Measurements from ENCODE around the gene SNX10. TPM values are rescaled to one million over a fixed set of nuclear protein-coding genes. Genes with fewer than 3 reads are reported as not detected.
A peak's percentile ranks its signal among the peaks of the same experiment; 100 is the strongest.

The SNX10 gene
- polyA plus RNA-seq, 3 donors = 14.5 to 18.5 (median 15.4) TPM

DNA sequence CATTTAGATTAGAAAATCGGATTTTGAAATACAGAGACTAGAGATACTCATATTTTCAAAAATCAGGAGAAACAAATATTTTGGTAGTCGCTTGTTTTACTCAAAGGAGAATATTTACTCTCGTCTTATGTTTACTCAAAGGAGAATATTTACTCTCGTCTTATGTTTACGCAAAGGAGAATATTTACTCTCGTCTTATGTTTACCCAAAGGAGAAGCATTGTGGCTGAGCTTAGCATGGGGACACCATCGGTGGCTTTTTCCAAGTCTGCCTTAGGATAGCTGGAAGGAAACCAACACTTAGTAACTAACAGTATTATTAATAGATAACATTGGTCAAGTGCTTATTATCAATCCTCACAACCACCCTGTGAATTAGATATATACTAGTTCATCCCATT lies 71.8 kb downstream of the SNX10 start:
- DNase-seq = no peak

GRCh38 chr7:26365077-26365900 lies 73.6 kb downstream of the SNX10 start:
- DNase-seq = peak; percentile 86

- no peak for DNase-seq
Measured at GRCh38 chr7:26365901-26366275, 74.2 kb downstream of the SNX10 start.

DNA sequence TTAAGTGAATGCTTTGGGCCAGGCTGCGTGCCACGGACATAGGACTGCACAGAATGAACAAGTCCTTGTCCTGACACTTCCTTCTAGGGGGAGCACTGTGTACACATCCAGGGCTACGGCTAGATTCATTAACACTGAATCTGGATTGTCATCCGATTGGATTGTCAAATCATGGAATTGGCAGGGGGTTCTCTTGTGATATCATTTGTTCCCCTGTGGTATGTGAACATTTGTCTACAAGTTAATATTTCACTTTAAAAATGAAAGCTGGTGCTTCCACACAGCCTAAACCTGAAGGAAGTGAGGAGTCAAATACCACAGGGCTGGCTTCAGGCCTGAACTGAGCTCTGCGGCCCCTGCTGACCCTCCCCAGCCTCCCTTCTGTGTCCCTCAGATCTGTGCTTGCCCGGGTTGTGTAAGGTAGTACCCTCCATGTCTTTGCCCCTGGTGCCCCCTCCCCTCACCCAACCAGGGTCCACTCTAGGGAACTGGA lies 75.6 kb downstream of the SNX10 start:
- no peak for DNase-seq

DNA sequence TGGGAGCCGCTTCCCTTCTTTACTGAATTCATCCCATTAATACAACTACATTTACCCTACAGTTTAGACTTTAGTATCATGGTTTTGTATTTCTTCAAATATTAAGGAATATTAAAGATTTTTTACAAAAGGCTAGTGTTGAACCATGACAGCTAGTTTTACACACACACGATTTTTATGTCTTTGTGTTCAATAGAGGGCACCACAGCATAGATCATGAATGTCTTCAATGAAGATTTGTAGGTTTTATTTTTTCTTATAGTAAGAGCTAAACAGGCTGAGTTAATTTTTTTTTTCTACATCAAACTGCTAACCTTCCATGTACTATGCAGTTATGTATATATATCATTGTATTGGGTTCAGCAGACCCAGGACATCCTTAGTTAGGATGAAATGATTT lies 76.9 kb downstream of the SNX10 start:
- no peak for DNase-seq

GRCh38 chr7:26369593-26369992 lies 77.9 kb downstream of the SNX10 start:
- no peak for DNase-seq

- no peak for DNase-seq
Measured at GRCh38 chr7:26370011-26370410, 78.3 kb downstream of the SNX10 start.

GRCh38 chr7:26372249-26372648 lies 80.6 kb downstream of the SNX10 start:
- DNase-seq = no peak

- no peak for DNase-seq
Measured at GRCh38 chr7:26372704-26373103, 81.0 kb downstream of the SNX10 start.

DNA sequence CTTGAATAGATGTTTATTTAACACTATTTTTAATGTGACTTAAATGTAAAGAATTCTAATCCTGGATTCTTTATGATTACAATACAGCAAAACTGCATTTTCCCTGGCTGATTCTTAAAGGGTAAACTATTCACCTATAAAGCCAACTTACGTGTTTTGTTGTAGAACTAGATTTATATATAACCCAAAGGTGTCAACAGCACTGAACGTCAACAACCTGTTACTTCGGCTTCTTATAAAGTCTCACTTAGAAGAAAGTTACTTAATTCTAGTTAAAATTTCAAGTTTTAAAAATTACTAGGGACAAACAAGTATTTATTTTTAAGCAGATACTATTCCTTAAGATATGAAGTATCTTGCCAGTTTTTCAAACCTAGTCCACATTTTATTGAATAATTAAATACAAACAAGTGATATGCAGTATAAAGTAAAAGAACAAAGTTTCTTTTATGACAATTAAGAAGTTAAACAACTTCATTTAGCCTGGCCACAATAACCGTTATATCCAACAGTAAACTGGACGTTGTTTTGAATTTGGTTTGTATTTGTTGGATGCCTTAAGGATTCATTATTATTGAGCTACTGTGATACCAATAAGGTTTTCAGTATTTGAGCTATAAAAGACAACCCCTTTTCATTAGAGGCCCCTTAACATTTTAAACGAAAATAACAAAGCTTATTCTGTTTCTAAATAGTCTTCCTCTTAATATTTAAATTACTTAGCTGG lies 83.1 kb downstream of the SNX10 start:
- no peak for DNase-seq

DNA sequence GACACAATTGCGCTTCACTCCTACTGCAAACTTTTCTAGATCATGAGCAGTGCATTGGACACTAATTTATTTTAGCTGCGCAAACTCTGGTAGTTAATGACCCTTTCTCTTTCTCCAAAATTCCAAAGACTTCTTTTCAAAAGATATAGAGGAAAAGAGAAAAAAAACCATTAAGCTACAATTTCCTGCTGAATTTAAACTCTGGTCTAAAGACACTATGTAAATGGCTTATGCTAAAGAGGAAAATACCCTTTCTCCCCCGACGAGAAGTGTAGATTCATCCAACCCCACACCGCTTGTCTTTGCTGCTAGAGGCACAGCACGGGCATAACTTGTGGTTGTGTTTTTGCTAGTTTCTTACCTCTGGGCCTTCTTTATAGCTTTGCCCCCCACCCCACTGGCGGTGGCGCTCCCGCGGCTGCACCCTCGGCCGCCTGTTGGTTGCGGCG lies 84.1 kb downstream of the SNX10 start:
- DNase-seq = no peak

DNA sequence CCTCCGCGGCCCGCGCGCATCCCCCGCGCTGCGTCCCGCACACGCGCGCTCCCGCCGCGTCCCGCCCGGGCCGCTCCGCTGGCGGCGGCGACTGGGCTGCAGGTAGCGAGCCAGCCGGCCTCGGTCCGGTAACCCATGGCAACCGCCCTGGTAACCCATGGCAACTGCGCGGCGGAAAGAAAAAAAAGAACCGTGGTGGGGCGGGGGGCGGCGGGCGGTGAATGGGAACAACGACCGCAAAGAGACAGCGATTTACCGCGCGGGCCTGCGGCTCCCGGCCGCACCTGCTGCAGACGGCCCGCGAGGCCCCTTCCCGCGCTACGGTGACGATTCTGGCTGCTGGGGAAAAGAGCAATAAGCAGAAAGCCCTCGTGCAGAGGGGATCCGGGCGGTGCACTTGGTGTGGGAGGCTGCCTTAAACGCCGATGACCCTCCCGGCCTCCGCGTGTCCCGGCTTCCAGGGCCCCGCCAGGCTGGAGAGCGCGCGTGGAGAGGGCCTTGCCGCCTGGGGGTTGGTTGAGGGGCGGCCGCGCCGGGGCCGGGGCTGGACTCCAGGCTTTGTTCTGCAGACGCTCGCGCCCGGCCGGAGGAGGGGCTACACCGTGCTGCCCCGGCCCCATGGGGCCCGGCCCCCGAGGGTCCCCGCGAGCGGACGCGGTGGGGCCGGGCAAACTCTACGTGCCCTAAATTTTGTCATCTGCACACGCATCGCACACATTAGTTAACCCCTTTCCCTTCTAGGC lies 84.7 kb downstream of the SNX10 start:
- peak; percentile 84 for DNase-seq

- no peak for DNase-seq
Measured at GRCh38 chr7:26378016-26378415, 86.4 kb downstream of the SNX10 start.

DNA sequence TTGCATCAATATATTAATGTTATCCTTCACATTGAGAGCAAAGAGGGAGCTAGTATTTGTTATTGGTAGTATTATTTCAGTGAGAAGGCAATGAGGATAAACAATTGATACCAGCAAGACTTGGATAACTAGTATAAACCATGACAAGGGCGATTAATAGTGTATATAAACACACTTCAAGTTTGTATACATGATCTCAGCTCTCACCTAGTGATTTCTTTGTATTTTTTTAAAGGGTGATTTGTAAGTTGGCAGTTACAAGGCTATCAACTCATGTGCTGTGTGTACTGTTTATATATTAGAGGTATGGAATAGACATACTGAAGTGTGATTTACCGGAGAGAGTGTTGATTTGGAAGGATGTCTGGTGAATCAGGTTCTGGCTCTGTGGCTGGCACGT lies 88.0 kb downstream of the SNX10 start:
- DNase-seq = no peak

DNA sequence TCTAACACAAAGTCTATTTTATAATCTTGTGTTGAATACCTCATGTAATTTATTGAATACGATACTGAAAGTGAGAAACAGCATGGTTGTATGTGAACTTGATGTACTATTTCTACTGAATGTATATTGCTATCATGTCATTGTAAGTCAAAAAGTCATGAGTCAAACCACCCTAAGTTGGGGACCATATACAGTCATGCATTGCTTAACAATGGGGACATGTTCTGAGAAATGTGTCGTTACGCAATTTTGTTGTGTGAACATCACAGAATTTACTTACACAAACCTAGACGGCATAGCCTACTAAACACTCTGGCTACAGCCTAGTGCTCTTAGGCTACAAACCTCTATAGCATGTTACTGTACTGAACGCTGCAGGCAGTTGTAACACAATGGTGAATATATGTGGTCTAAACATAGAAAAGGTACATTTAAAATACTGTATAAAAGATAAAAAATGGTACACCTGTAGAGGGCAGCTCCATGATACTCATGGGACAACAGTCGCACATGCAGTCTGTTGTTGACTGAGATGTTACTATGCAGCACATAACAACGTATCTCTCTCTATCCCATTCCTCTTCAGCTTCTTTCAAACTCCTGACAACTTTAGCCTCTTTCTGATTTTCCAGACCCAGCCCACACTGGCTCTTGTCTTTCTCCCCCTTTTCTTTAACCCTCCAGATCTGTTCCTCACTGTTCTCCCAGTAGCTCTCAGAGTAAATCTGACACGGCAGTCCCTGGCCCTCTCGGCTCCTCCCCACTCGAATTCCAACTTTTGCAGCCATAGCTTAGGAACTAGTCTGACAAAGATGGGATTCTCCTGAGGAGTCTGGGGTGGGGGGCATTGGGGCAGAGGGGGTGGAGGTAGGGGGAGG lies 90.1 kb downstream of the SNX10 start:
- no peak for DNase-seq

DNA sequence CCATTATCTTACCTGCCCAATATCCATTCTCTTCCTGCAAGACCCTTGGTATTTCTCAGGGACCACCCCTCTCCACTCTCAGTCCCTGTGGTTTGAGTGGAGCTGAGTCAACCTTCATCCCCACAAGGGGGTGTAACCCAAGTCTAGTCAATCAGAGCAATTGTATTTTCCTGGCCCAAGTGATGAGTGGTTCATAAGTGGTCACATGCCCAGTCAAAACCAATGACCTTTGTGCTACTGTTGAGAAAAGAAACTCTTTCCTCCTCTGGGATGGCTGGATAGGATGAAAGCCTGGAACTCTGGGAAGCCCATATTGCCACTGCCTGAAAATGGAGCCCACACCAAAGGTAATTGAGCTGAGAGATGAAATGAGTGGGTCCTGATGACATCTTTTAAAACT lies 93.6 kb downstream of the SNX10 start:
- no peak for DNase-seq

DNA sequence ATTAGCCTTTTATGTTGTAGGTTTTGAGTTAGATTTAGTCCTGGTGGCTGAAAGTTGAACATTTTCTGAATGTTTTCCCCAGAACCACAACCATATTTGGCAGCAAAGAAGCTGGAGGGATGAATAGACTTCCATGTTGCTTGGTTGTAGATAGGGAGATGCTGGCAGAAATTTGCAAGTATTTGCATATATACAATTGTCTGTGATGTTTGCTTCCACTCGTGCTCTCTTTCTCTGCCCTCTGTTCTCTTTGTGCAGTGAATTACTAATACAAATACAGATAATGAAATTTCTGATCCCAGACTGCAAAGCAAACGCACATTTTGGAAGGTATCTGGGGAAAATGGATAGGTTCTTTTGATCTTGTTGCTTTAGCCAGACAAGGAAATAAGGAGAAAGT lies 96.1 kb downstream of the SNX10 start:
- DNase-seq = no peak

- DNase-seq = no peak
Measured at GRCh38 chr7:26388256-26388655, 96.6 kb downstream of the SNX10 start.

DNA sequence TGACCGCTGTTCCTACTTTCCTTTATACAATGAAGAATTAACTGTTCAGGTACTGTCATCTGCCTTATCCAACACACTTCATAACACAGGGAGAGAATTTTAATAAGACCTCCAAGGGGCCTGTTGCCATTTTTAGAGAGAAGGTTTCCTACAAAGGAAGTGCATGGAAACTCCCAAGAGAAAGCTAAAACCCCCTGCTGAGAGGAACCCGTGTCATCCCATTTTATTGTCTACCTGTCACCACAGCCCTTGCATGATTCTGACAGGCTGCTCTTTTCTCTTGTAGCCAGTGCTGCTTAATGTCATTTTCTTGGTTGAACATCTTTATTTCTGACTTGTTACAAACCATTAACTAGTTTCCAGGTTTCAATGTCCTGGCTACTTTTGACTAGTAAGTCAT lies 98.4 kb downstream of the SNX10 start:
- DNase-seq = no peak

- DNase-seq = no peak
Measured at GRCh38 chr7:26393818-26394217, 102.2 kb downstream of the SNX10 start.

DNA sequence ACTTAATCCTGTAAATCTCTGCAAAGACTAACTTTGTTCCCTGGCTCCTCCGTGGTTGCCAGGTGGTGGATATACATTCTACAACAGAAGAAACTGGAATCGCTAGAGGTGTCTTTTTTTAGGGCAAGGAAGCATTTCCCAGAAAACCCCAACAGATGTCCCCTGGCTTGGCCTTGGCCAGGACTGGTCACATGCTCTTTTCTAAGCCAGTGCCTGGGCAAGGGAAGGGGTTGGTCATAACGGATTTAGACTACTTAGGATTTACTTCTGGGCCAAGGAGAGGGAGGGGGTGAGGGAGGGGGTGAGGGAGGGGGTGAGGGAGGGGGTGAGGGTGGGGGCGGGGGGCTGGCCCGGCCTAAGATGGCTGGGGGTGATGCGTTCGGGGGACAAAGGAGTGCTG lies 105.7 kb downstream of the SNX10 start:
- DNase-seq = no peak
